ENCODE data around the gene KRT9. TPM values are rescaled to one million over a fixed set of nuclear protein-coding genes. Genes with fewer than 3 reads are reported as not detected.

KRT9 gene
- total RNA-seq, 4 donors from 2014 or later, result not detected

DNA sequence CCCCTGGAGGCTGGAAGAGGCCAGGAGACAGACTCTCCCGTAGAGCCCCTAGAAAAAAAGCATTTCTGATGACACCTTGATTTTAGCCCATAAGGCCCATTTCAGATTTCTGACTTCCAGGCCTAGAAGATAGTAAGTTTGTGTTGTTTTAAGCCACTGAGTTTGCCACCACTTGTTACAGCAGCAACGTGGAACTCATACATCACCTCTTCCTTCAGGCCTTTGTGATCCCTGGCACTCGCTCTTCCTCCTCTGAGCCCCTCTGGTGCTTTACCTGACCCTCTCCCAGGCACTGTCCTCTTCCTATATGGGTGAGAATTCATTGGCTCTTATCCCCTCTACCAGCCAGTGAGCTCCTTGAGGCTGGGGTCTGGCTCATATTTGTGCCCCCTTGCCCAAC lies 25.0 kb downstream of the KRT9 start:
- TF ChIP-seq, protein P1, sequence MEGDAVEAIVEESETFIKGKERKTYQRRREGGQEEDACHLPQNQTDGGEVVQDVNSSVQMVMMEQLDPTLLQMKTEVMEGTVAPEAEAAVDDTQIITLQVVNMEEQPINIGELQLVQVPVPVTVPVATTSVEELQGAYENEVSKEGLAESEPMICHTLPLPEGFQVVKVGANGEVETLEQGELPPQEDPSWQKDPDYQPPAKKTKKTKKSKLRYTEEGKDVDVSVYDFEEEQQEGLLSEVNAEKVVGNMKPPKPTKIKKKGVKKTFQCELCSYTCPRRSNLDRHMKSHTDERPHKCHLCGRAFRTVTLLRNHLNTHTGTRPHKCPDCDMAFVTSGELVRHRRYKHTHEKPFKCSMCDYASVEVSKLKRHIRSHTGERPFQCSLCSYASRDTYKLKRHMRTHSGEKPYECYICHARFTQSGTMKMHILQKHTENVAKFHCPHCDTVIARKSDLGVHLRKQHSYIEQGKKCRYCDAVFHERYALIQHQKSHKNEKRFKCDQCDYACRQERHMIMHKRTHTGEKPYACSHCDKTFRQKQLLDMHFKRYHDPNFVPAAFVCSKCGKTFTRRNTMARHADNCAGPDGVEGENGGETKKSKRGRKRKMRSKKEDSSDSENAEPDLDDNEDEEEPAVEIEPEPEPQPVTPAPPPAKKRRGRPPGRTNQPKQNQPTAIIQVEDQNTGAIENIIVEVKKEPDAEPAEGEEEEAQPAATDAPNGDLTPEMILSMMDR (IDR thresholded peaks at IDR 0.05; ENCODE audit: low read depth), result no peak

DNA sequence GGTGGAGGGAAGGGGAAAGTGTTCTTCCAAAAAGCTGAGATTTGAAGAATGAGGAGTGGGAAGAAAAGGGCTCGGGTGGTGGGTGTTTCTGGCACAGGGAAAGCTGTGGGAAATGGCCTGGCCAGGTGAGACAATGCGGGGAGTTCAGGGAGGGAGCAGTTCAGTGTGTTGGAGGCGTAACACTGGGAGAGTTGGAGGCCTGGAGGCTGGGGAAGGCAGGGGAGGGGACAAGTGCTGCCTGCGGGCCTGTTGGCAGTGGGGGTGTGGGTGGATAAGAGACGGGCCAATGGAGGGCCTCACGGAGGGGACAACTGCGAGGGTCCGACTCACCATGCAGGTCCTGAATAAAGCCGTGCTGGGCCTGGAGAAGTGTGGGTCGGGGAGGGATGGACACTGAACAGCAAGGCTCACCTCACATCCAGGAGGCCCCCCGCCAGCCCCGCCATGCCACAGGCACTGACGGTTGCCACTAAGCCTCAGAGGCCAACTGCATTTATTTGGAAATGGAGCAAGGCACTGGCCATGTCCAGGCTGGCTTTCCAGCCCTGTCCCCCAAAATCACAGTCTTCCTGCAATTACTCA lies 25.9 kb downstream of the KRT9 start:
- TF ChIP-seq, protein P1 (IDR thresholded peaks at IDR 0.05; ENCODE audit: low read depth), result no peak

GRCh38 chr17:41544935-41545334 lies 26.9 kb downstream of the KRT9 start:
- TF ChIP-seq, protein P1 (IDR thresholded peaks at IDR 0.05; ENCODE audit: low read depth), result no peak

GRCh38 chr17:41544491-41544892 lies 27.4 kb downstream of the KRT9 start:
- TF ChIP-seq, protein P1 (IDR thresholded peaks at IDR 0.05; ENCODE audit: low read depth), result no peak

GRCh38 chr17:41542357-41542756 lies 29.5 kb downstream of the KRT9 start:
- TF ChIP-seq, protein P1 (IDR thresholded peaks at IDR 0.05; ENCODE audit: low read depth), result no peak

- TF ChIP-seq, protein P1 (IDR thresholded peaks at IDR 0.05; ENCODE audit: low read depth), result no peak
Measured at GRCh38 chr17:41540921-41541625, 30.8 kb downstream of the KRT9 start.

GRCh38 chr17:41539979-41540701 lies 31.7 kb downstream of the KRT9 start:
- TF ChIP-seq, protein P1 (IDR thresholded peaks at IDR 0.05; ENCODE audit: low read depth), result no peak

Measured in subcutaneous adipose tissue (tissue), 4 donors.